ENCODE data around the gene RNGTT.
A peak's percentile ranks its signal among the peaks of the same experiment; 100 is the strongest.
"Not testable (repeated sequence)": the region's sequence is repeated elsewhere in the genome, so short reads cannot be mapped to it uniquely, and the experiment has no call there.

RNGTT gene

DNA sequence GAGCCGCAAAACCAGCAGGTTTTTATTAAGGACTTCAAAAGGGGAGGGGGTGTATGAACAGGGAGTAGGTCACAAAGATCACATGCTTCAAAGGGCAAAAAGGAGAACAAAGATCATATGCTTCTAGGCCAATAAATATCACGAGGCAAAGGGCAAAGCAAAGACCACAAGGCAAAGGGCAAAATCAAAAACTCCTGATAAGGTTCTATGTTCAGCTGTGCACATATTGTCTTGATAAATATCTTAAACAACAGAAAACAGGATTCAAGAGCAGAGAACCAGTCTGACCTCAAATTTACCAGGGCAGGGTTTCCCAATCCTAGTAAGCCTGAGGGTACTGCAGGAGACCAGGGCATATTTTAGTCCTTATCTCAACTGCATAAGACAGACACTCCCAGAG is 5.8 kb upstream of the RNGTT start:
- DNase-seq: not testable (repeated sequence)

DNA sequence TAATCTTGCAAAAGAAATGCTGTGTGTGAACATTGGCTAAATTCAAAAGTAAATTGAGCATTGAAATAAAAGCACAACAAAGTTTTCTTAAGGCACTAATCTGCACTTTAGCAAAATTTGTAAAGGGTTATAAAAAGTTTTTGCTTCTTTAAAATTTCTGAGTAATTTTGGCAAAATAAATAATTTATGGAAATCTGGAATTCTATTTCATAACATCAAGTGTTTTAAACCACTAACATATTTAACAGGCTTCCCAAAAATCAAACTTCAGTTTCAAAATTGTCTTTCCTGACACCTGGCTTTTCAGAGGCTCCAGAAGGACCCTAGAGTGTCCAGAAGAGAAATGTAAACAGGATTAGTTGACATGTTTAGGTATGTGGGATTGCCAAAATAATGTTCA is 4.5 kb upstream of the RNGTT start:
- no peak for DNase-seq

DNA sequence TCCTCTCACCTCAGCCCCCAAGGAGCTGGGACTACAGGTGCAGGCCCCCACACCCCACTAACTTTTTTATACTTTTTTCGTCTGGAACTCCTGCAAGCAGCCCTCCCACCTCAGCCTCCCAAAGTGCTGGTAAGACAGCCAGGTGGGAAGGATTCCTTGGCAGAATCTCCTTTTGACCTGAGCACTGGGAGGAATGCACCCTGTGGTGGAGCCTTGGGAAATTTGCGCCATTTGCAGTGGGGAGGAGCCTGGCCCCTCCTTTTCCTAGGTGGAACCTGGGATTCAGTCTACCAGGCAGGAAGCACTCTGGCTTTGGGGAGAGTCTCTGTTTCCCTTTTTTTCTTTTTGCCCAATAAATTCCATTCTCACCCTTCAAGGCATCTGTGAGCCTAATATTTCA is 2.3 kb upstream of the RNGTT start:
- DNase-seq: no peak

DNA sequence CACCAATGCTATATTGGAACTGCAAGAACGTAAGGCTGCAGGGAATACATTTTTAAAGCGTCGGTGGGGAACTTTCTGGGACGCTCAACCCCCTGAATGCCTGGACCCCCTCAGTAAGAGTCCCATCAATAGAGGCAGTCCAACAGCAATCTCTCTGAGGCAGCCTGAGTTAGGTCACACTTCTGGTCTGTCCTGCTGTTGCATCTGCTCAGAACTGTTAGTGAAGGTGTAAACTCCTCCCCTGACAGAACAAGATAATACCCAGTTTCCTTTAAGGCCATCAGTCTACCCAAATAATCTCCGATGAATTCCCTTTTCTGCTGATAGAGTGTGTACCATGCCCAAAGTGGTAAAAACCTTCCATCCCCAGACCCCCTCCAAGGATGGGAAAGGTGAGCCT is 1.1 kb upstream of the RNGTT start:
- DNase-seq: no peak

DNA sequence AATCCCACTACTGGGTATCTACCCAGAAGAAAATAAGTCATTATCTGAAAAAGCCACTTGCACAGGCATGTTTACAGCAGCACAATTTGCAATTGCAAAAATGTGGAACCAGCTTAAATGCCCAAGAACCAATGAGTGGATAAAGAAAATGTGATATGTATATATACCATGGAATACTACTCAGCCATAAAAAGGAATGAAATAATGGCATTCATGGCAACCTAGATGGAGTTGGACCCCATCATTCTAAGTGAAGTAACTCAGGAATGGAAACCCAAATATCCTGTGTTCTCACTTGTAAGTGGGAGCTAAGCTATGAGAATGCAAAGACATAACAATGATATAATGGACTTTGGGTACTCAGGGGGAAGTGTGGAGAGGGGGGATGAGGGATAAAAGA is 4.6 kb downstream of the RNGTT start:
- DNase-seq: no peak

DNA sequence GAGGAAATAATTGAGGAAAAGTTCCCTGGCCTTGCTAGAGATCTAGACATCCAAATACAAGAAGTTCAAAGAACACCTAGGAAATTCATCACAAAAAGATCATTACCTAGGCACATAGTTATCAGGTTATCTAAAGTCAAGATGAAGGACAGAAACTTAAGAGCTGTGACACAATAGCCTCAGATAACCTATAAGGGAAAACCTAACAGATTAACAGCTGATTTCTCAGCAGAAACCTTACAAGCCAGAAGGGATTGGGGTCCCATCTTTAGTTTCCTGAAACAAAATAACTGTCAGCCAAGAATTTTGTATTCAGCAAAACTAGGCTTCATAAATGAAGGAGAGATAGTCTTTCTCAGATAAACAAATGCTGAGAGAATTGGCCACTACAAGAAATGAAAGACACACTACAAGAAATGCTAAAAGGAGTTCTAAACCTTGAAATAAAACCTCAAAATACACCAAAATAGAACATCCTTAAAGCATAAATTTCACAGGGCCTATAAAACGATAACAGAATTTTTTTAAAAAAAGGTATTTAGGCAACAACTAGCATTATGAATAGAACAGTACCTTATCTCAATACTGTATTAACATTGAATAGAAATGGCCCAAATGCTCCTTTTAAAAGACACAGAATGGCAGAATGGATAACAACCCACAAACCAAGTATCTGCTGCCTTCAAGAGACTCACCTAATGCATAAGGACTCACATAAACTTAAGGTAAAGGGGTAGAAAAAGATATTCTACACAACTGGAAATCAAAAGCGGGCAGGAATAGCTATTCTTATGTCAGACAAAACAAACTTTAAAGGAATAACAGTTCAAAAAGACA is 9.7 kb downstream of the RNGTT start:
- no peak for DNase-seq

DNA sequence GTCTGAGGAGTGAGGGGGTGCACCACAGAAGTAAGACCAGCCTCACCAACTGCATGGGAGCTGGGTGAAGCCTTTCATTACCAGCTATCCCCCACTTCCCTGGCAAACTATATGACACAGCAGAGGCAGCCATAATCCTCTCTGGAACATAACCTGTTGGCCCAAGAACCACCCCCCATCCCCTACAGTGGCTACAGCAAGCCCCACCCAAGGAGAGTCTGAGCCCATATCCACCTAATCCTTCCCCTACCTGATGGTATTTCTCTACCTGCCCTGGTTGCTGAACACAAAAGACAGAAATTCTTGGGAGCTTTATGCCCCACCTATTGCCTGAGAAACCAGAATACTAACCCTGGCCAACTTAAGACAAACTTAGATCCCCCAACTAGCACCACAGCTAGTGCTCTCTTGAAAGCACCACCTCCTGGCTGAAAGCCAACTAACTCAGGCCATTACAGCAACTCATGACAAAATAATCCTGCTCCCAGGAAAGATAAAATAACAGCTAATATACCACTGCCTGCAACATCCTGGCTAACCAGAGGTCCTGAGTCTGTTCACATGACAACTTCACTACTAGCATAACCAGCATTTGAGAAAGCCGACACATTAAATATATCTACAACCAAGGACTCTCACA is 11.2 kb downstream of the RNGTT start:
- no peak for DNase-seq

DNA sequence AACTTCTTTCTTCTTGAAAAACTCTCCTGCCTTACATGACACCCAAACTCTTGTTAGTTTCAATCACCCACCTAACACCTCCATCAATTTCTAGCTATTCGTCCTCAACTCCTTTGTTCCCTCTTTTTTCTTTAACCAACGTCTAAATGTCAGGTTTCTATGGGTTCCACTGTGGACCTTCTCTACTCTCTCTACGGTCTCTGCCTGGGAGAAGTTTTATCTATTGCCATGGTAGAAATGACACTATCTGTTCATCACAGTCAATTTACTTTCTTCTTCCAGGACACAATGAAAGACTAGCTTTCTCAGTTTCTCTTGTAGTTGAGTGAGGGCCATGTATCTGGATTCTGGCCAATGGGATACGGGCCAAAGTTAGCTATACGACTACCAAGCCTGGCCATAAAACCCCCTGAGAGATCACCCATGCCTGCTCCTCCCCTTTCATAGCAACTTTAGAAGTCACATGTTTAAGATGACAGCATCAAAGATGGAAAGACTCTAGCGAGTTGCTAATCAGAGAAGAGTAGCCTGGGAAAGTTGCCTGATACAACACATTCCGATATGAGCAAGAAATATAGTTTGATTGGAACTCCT is 17.9 kb downstream of the RNGTT start:
- DNase-seq: no peak

DNA sequence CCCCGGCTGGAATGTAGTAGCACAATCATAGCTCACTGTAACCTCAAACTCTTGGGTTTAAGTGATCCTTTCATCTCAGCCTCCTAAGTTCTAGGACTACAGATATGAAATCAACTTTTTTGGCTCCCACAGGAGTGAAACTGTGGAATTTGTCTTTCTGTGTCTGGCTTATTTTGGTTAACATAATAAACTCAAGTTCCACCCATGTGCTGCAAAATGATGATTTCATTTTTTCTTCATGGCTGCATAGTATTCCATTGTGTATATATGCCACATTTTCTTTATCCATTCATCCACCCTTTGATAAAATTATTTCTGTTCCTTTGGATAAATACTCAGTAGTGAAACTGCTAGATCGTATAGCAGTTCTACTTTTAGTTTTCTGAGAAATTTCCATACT is 29.9 kb downstream of the RNGTT start:
- DNase-seq: no peak

DNA sequence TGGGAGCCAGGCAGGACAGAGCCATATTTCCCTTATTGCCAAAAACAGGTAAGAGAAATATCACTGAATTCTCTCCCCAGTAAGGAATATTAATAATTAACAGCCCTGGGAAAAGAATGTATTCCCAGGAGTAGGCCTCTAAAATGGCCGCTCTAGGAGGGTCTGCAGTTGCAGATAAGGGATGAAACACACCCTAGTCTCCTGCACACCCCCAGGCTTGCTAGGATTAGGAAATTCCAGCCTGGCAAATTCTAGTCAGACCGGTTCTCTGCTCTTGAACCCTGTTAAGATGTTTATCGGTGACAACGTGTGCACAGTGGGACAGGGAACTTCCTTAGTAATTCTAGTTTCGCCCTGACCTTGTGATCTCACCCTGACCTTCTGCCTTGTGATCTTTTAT is 31.4 kb downstream of the RNGTT start:
- not testable (repeated sequence) for DNase-seq

DNA sequence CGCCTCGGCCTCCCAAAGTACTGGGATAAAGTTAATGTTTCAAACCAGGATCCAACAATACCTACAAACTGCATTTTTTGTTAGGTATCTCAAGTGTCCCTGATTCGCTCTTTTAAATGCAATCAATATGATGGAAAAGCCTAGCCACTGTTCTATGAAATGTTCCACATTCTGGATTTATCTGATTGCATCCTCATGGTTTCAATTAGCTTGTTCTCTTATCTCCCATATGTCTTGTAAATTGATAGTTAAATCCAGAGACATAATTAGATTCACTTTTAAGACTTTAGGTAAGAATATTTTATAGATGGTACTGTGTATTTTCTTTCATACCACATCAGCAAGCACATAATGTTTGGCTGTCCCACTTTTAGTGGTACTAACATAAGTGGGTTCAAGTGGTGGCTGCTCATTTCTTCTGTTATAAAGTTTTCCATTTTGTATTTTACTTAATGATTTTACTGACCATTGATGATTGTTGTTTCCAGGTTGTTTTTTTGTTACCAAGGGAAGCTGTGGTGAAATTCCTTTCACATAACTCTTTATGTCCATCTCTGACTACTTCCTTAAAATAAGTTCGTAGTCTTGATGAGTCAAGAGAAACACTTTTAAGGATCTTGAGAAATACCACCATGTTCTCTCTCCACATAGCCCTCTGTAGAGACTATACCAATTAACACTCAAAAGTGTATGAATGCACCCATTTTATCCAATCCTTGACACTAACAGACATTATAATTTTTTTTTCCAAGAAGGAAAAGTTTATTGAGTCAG is 40.5 kb downstream of the RNGTT start:
- no peak for DNase-seq

DNA sequence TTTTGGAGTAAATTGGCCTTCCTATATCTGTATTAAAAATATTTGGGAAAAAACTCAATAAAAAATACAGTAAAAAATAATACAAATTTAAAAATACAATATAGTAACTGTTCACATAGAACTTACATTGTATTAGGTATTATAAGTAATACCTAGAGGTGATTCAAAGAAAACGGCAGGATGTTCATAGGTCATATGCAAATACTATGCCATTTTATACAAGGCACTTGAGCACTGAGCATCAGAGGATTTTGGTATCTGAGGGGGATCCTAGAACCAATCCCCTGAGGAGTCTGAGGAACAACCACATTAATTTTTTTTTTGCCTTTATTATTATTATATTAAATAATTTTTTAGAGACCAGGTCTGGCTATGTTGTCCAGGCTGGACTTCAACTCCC is 41.7 kb downstream of the RNGTT start:
- DNase-seq: no peak

DNA sequence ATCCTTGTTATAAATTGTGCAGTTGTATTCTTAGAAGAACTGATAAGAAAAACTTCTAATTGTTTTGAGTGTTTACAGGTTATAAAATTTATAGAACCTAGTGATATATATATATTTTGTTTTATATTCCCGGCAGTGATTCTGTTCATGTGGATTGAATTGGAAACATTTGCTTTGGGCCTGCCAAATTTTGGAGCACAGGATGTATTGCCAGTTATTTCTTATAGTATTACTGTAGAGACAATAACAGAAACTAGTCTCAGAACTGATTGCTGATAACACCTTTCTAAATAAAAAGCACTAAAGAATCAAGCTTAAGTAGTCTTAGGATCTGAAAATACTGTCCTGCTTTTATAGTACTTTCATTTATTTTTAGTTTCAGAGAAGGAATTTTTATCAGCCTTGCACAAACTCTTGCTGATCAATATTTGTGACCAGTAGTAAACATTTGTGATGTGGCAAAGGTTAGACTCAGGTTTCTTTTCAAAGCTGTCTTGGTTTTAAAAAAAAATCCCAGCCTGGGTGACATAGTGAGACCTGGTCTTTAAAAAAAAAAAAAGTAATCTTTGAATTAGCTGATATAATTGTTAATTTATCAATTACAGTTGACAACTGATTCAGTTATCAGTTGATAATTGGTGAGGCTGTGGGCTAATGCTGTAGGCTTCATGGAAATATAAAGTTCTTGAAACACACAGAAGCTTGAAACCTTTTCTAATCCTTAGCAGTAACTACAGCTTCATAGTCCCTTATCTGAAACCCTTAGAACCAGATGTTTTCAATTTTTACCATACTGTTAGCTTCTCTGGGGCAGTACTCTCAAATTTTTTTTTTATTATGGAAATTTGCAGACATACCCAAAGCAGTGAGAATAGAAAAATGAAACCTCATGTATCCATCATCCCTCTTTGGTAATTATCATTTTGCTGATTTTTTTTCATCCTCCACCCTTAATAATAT is 42.4 kb downstream of the RNGTT start:
- no peak for DNase-seq

DNA sequence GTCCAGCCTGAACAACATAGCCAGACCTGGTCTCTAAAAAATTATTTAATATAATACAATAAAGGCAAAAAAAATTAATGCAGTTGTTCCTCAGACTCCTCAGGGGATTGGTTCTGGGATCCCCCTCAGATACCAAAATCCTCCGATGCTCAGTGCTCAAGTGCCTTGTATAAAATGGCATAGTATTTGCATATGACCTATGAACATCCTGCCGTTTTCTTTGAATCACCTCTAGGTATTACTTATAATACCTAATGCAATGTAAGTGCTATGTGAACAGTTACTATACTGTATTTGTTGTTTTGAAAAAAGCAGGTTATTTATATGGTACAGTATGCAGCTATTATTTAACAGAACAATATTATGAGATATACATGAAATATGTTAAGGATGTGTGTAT is 43.3 kb downstream of the RNGTT start:
- no peak for DNase-seq

DNA sequence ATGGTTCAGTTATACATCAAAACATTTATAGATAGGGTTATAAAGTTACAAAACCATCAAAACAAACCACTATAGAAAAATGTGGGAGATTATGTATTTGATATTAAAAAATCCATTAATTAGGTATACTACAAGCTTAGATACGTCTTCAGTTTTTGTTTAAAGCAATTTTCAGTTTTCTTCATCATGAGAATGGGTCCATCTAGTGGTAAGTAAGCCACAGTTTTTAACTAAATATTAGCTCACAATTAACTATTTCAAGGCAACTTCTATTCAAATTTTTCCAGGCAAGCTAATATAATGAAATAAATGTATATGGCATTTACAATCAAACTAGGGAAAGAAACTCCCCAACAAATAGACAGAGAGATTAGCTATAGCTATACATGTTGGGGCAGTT is 44.4 kb downstream of the RNGTT start:
- DNase-seq: no peak

DNA sequence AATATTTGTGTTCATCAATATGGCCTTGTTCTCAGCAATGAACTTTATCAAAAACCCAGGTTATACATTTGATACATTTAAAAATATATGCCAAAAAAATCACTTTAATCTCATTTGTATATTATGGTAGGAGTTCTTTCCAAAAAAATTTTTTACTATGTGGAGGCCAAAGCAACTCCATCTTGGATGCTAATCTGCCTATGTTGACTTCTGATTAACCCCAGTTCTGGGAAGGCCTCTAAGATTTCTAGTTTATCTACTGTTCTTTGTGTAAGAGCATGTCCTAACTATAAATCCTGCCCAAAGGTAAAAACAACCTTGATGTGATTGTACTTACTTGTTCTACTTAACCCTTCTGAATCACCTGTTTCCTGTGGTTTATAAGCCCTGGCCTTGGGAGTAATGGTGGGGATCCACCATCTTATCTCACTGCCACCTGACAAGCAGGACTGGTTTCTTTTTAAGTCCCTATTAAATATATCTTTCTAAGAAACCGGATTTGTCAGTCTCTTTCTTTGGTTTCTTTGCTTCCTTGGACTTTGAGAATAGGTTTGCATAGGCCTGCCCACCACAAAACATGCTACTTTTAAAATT is 46.7 kb downstream of the RNGTT start:
- no peak for DNase-seq

DNA sequence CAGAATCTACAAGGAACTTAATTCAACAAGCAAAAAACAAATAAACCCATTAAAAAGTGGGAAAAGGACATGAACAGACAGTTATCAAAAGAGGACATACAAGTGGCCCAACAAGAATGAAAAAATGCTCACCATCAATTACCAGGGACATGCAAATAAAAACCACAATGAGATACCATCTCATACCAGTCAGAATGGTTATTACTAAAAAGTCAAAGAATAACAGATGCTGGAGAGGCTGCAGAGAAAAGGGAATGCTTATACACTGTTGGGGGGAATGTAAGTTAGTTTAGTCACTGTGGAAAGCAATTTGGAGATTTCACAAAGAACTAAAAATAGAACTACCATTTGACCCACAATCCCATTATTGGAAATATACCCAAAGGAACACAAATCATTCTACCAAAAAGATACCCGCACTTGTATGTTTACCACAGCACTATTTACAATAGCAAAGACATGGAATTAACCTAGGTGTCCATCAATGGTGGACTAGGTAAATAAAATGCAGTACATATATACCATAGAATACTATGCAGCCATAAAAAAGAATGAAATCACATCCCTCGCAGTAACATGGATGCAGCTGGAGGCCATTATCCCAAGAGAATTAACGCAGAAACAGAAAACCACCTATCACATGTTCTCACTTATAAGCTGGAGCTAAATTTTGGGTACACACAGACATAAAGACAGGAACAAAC is 48.4 kb downstream of the RNGTT start:
- DNase-seq: no peak

DNA sequence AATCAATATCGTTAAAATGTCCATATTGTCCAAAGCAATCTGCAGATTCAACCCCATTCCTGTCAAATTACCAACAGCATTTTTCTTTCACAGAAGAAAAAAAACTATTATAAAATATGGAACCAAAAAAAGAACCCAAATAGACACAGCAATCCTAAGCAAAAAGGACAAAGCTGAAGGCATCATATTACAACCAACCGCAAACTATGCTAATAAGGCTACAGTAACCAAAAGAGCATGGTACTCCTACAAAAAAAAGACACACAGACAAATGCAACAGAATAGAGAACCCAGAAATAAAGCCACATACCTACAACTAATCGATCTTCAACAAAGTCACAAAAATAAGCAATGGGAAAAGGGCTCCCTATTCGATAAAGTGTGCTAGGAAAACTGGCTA is 49.2 kb downstream of the RNGTT start:
- DNase-seq: no peak

DNA sequence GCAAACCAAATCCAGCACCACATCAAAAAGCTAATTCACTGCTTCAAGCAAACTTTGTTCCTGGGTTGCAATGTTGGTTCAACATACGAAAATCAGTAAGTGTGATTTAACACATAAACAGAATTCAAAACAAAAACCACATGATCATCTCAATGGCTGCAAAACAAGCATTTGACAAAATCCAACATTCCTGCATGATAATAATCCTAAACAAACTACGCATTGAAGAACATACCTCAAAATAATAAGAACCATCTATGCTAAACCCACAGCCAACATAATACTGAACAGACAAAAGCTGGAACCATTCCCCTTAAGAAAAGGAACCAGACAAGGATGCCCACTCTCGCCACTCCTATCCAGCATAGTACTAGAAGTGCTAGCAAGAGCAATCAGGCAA is 49.9 kb downstream of the RNGTT start:
- DNase-seq: no peak

DNA sequence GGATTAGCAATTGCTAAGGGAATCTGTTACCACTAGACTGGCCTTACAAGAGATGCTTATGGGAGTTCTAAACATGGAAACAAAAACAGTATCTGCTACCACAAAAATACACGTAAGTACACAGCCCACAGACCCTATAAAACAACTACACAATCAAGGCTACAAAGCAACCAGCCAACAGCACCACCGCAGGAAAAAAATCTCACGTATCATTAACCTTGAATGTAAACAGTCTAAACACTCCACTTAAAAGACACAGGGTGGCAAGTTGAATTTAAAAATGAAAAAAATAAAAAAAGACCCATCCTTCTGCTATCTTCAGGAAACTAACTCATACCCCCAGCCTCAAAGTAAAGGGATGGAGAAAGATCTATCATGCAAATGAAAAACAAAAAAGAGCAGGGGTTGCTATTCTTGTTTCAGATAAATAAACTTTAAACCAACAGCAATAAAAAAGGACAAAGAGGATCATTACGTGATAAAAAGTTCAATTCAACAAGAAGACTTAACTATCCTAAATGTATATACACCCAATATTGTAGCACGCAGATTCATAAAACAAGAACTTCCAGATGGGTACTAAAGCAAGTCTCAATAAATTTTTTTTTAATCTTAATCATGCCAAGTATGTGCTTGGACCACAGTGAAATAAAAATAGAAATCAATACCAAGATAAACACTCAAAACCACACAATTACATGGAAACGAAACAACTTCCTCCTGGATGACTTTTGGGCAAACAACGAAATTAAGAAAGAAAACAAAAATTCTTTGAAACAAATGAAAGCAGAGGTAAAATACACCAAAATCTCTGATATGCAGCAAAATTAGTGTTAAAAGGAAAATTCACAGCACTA is 52.3 kb downstream of the RNGTT start:
- peak; percentile 32 for DNase-seq

Measured in DMS153 (cell line).